MG63 (cell line): ENCODE results near the gene TTLL1. TPM values are rescaled to one million over a fixed set of nuclear protein-coding genes. Genes with fewer than 3 reads are reported as not detected.
A peak's percentile ranks its signal among the peaks of the same experiment; 100 is the strongest.

ENCODE experiments used
- DNase-seq: peaks from one replicate; pipeline ENCODE4 v3.0.0-alpha.2; 2020
- H3K27me3 ChIP-seq: fragments of 250-450 bp; sonication (Bioruptor Pico); 2 replicates; pipeline ENCODE4 v1.5.1; 2020; ENCODE audit warnings: mild to moderate bottlenecking, moderate library complexity
- H3K36me3 ChIP-seq: fragments of 250-450 bp; sonication (Bioruptor Pico); 2 replicates; pipeline ENCODE4 v1.5.1; 2020; ENCODE audit warnings: mild to moderate bottlenecking, moderate library complexity
- H3K4me3 ChIP-seq: fragments of 250-450 bp; sonication (Bioruptor Pico); 2 replicates; pipeline ENCODE4 v1.5.1; 2020; ENCODE audit warnings: mild to moderate bottlenecking, moderate library complexity
- H3K9me3 ChIP-seq: fragments of 250-450 bp; sonication (Bioruptor Pico); 2 replicates; pipeline ENCODE4 v1.5.1; 2020; ENCODE audit warnings: mild to moderate bottlenecking, moderate library complexity
- total RNA-seq: library from RNA; depleted of rRNA; stranded (reverse); fragments of >200 nt; shearing (Covaris generic); gene quantifications from 2 replicates; pipeline ENCODE4 v1.2.3, GENCODE V29; 2014; ENCODE audit warnings: low replicate concordance

Gene TTLL1
- total RNA-seq, 1 experiment from 2014 or later = 9.2 TPM

GRCh38 chr22:43090130-43090789, 1.1 kb upstream of the TTLL1 start:
- peak; percentile 75 for DNase-seq
- Histone ChIP-seq H3K27me3 (no peaks in the 10 kb centered on the region), H3K9me3 (no peaks in the 10 kb centered on the region), H3K36me3 (no peaks in the 10 kb centered on the region), H3K4me3 (no peak overlapping the region)

- Histone ChIP-seq H3K36me3 (no peaks in the 10 kb centered on the region), H3K27me3 (no peaks in the 10 kb centered on the region), H3K9me3 (no peaks in the 10 kb centered on the region), H3K4me3 (peak overlapping the region; percentile 67)
- DNase-seq = no peak
Observed at GRCh38 chr22:43088627-43088983, 586 bp downstream of the TTLL1 start.

GRCh38 chr22:43085658-43086606, 3.3 kb downstream of the TTLL1 start:
- no peak overlapping the region for H3K4me3 ChIP-seq
- H3K36me3 ChIP-seq = no peaks in the 10 kb centered on the region
- H3K9me3 ChIP-seq = no peaks in the 10 kb centered on the region
- no peaks in the 10 kb centered on the region for H3K27me3 ChIP-seq
- peak; percentile 35 for DNase-seq

- H3K9me3 ChIP-seq = no peaks in the 10 kb centered on the region
- H3K4me3 ChIP-seq = no peak overlapping the region
- no peaks in the 10 kb centered on the region for H3K27me3 ChIP-seq
- DNase-seq = no peak
- H3K36me3 ChIP-seq = no peaks in the 10 kb centered on the region
Observed at GRCh38 chr22:43081968-43082367, 7.2 kb downstream of the TTLL1 start.

GRCh38 chr22:43080616-43081015, 8.6 kb downstream of the TTLL1 start:
- no peak for DNase-seq
- Histone ChIP-seq H3K9me3 (no peaks in the 10 kb centered on the region), H3K27me3 (no peaks in the 10 kb centered on the region), H3K4me3 (no peak overlapping the region), H3K36me3 (no peaks in the 10 kb centered on the region)

- no peak for DNase-seq
- Histone ChIP-seq H3K9me3 (no peaks in the 10 kb centered on the region), H3K27me3 (no peaks in the 10 kb centered on the region)
Observed at GRCh38 chr22:43079742-43080141, 9.4 kb downstream of the TTLL1 start.

GRCh38 chr22:43078522-43078921, 10.7 kb downstream of the TTLL1 start:
- no peaks in the 10 kb centered on the region for H3K27me3 ChIP-seq
- no peaks in the 10 kb centered on the region for H3K36me3 ChIP-seq
- no peak for DNase-seq
- H3K9me3 ChIP-seq = no peaks in the 10 kb centered on the region
- no peak overlapping the region for H3K4me3 ChIP-seq

More at GRCh38 chr22:43079742-43080141, 9.4 kb downstream of the TTLL1 start:
- H3K4me3 ChIP-seq = no peak overlapping the region
- no peaks in the 10 kb centered on the region for H3K36me3 ChIP-seq

GRCh38 chr22:43077121-43077877, 11.9 kb downstream of the TTLL1 start:
- DNase-seq = no peak

GRCh38 chr22:43066844-43067385, 22.3 kb downstream of the TTLL1 start:
- DNase-seq = peak; percentile 52
- no peaks in the 10 kb centered on the region for H3K9me3 ChIP-seq
- no peak overlapping the region for H3K4me3 ChIP-seq
- no peaks in the 10 kb centered on the region for H3K27me3 ChIP-seq
- no peaks in the 10 kb centered on the region for H3K36me3 ChIP-seq

More at GRCh38 chr22:43077121-43077877, 11.9 kb downstream of the TTLL1 start:
- H3K4me3 ChIP-seq = no peak overlapping the region
- H3K27me3 ChIP-seq = no peaks in the 10 kb centered on the region
- H3K9me3 ChIP-seq = no peaks in the 10 kb centered on the region
- no peaks in the 10 kb centered on the region for H3K36me3 ChIP-seq

- no peak for DNase-seq
- Histone ChIP-seq H3K9me3 (no peaks in the 10 kb centered on the region), H3K27me3 (no peaks in the 10 kb centered on the region), H3K36me3 (no peaks in the 10 kb centered on the region), H3K4me3 (no peak overlapping the region)
Observed at GRCh38 chr22:43066134-43066533, 23.1 kb downstream of the TTLL1 start.

- H3K9me3 ChIP-seq = no peaks in the 10 kb centered on the region
- no peak overlapping the region for H3K4me3 ChIP-seq
- no peak for DNase-seq
- H3K36me3 ChIP-seq = no peaks in the 10 kb centered on the region
- H3K27me3 ChIP-seq = no peaks in the 10 kb centered on the region
Observed at GRCh38 chr22:43060183-43060582, 29.0 kb downstream of the TTLL1 start.

- no peaks in the 10 kb centered on the region for H3K36me3 ChIP-seq
- no peaks in the 10 kb centered on the region for H3K27me3 ChIP-seq
Observed at GRCh38 chr22:43057641-43058040, 31.6 kb downstream of the TTLL1 start.

GRCh38 chr22:43053176-43053575, 36.0 kb downstream of the TTLL1 start:
- no peak overlapping the region for H3K4me3 ChIP-seq
- no peaks in the 10 kb centered on the region for H3K36me3 ChIP-seq
- no peaks in the 10 kb centered on the region for H3K9me3 ChIP-seq
- DNase-seq = no peak
- no peaks in the 10 kb centered on the region for H3K27me3 ChIP-seq

More at GRCh38 chr22:43057641-43058040, 31.6 kb downstream of the TTLL1 start:
- Histone ChIP-seq H3K9me3 (no peaks in the 10 kb centered on the region), H3K4me3 (no peak overlapping the region)
- no peak for DNase-seq

GRCh38 chr22:43050995-43051394, 38.2 kb downstream of the TTLL1 start:
- no peak for DNase-seq
- no peak overlapping the region for H3K4me3 ChIP-seq
- H3K36me3 ChIP-seq = no peaks in the 10 kb centered on the region
- H3K27me3 ChIP-seq = no peaks in the 10 kb centered on the region
- no peaks in the 10 kb centered on the region for H3K9me3 ChIP-seq

- no peaks in the 10 kb centered on the region for H3K36me3 ChIP-seq
- no peaks in the 10 kb centered on the region for H3K9me3 ChIP-seq
- DNase-seq = no peak
- H3K27me3 ChIP-seq = no peaks in the 10 kb centered on the region
- H3K4me3 ChIP-seq = no peak overlapping the region
Observed at GRCh38 chr22:43047605-43048004, 41.6 kb downstream of the TTLL1 start.

- Histone ChIP-seq H3K27me3 (no peaks in the 10 kb centered on the region), H3K36me3 (no peaks in the 10 kb centered on the region), H3K4me3 (no peak overlapping the region), H3K9me3 (no peaks in the 10 kb centered on the region)
- DNase-seq = no peak
Observed at GRCh38 chr22:43044290-43044712, 44.9 kb downstream of the TTLL1 start.
